ENCODE results near the gene PACS2. TPM values are rescaled to one million over a fixed set of nuclear protein-coding genes. Genes with fewer than 3 reads are reported as not detected.
A peak's percentile ranks its signal among the peaks of the same experiment; 100 is the strongest.

The PACS2 gene
- total and polyA plus RNA-seq, 2 of the 8 experiments (the other 6 are each of a cell fraction or from before 2014, with no cell fraction given) = 38.0 to 62.8 TPM

DNA sequence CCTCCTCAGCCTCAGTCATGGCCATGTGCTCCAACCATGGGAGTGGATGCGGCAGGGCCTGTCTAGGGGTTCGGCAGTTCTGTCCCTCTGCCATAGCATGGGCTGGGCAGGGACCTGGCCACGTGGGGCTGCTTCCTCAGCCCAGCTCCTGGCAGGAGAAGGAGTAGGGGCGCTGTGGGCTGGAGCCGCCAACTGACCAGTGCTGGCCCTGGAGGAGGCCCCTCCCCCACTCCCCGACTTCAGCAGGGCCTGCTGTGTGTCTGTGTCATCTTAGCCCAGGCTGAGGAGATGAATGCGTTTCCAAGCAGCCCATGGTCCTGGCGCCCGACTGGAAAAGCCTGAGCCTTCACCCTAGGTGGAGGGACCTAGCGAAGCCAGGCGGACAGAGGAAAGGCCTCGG, 2.7 kb upstream of the PACS2 start:
- no peak overlapping the region for H3K14ac ChIP-seq (ENCODE audit: insufficient read length)
- peak overlapping the region; percentile 48 for H3K18ac ChIP-seq (ENCODE audit: extremely low read depth, low read length)
- H3K79me1 ChIP-seq (ENCODE audit: low read depth, low read length) = peaks cover 8% of the 10 kb centered on the region
- peak overlapping the region; percentile 39; the same call in 1 of the 2 replicates for H2BK5ac ChIP-seq (ENCODE audit: low read depth, low read length)
- H3K4me1 ChIP-seq (replicated peaks in 1 of 4; ENCODE audit: control insufficient read depth in 3 of 4, insufficient read depth in 4 of 4, low read length in 3 of 4) = peaks cover 8 to 23% (median 14%) of the 10 kb centered on the region in 4 experiments
- peaks cover 0 to 4% (median 0%) of the 10 kb centered on the region in 4 experiments; a peak in 1 of 7 replicates for H3K27me3 ChIP-seq (replicated peaks in 1 of 4; ENCODE audit: control insufficient read depth in 3 of 4, extremely low read depth in 1 of 4, insufficient read depth in 3 of 4, low read length in 3 of 4)
- H4K20me1 ChIP-seq (replicated peaks in 1 of 2; ENCODE audit: control insufficient read depth in 1 of 2, insufficient read depth in 2 of 2, low read length in 2 of 2) = peaks cover 7 to 13% of the 10 kb centered on the region in 2 experiments
- no peak overlapping the region for H3K56ac ChIP-seq (replicated peaks; ENCODE audit: insufficient read length, low read depth, low read length)
- peaks cover 7% of the 10 kb centered on the region; the same call in 1 of the 2 replicates for H3K23me2 ChIP-seq (ENCODE audit: low read depth, low read length)
- TF ChIP-seq TAF1 (IDR thresholded peaks at IDR 0.05; ENCODE audit: low read depth, low read length) (no peak), MAX (IDR thresholded peaks at IDR 0.05) (0 out of 2 replicates have a peak, but pooled peaks have one; percentile 9), KDM1A (IDR thresholded peaks at IDR 0.05; ENCODE audit: borderline replicate concordance, low read length) (no peak), SP4 (IDR thresholded peaks at IDR 0.05; ENCODE audit: low read length) (no peak), NANOG (IDR thresholded peaks at IDR 0.05; ENCODE audit: insufficient read depth, low read depth, low read length, poor library complexity, severe bottlenecking) (no peak)
- TF ChIP-seq, protein P1, sequence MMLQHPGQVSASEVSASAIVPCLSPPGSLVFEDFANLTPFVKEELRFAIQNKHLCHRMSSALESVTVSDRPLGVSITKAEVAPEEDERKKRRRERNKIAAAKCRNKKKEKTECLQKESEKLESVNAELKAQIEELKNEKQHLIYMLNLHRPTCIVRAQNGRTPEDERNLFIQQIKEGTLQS (IDR thresholded peaks at IDR 0.05; ENCODE audit: insufficient read depth, low read depth, low read length) = no peak
- no peak overlapping the region for H3K4me3 ChIP-seq (ENCODE audit: extremely low read depth in 1 of 4, insufficient read depth in 2 of 4, low read depth in 3 of 4, low read length in 4 of 4)
- H3K4ac ChIP-seq (replicated peaks; ENCODE audit: insufficient read length, low read depth, low read length) = peak overlapping the region; percentile 78
- no peaks in the 10 kb centered on the region for H3K36me3 ChIP-seq (ENCODE audit: control insufficient read depth in 2 of 4, insufficient read depth in 4 of 4, low read length in 3 of 4)
- H3K9ac ChIP-seq (replicated peaks in 1 of 4; ENCODE audit: extremely low read depth in 1 of 4, low read depth in 3 of 4, low read length in 3 of 4) = no peak overlapping the region
- peak overlapping the region; percentile 46; the same call in 1 of the 2 replicates for H2AFZ ChIP-seq (ENCODE audit: low read length)
- H3K4me2 ChIP-seq (ENCODE audit: insufficient read depth in 1 of 2, low read depth in 2 of 2, low read length in 2 of 2) = peak overlapping the region; percentile 11 to 12; a peak in 2 of 4 replicates
- FAIRE-seq (no peak), DNase-seq (ENCODE audit: low read depth in 1 of 2, low spot score in 2 of 2) (peak in 1 of 2 experiments; percentile 48)
- H3K79me2 ChIP-seq (ENCODE audit: control insufficient read depth in 1 of 2, insufficient read depth in 2 of 2, low read length in 2 of 2) = peaks cover 7 to 13% of the 10 kb centered on the region in 2 experiments; a peak in 3 of 4 replicates
- 87% methylated on average over 12 of the region's 12 CpGs; no CpG with 5 or more reads in 1 of the 2 experiments for WGBS, 2 experiments (ENCODE audit: extremely low coverage in 1 of 2, insufficient coverage in 1 of 2, insufficient read length in 1 of 2, insufficient replicate concordance in 2 of 2, low coverage in 1 of 2, low lambda C conversion rate in 2 of 2, missing lambda C conversion rate in 1 of 2)
- H4K8ac ChIP-seq (ENCODE audit: extremely low read depth, insufficient read depth, low read length) = no peak overlapping the region
- no peak overlapping the region; the same call in 1 of the 2 replicates for H2AK5ac ChIP-seq (ENCODE audit: low read depth, low read length)
- POLR2A ChIA-PET (ENCODE audit: partially characterized antibody) = interaction anchor here (1.9 kb wide), 1 partner anchor 11 kb away, joined by 8 read pairs; the partner anchor contains the start of gene BRF1
- peak overlapping the region; percentile 87; the same call in 1 of the 2 replicates for H2BK12ac ChIP-seq (ENCODE audit: low read depth, low read length)
- H2BK20ac ChIP-seq (ENCODE audit: low read length) = no peak overlapping the region
- H2BK120ac ChIP-seq (replicated peaks; ENCODE audit: low read depth, low read length) = no peak overlapping the region
- H4K5ac ChIP-seq (ENCODE audit: insufficient read length, low read depth, low read length) = peak overlapping the region; percentile 22
- no peak overlapping the region for H2BK15ac ChIP-seq (ENCODE audit: low read length)
- peak overlapping the region; percentile 44 for H4K91ac ChIP-seq (replicated peaks; ENCODE audit: insufficient read length, low read length)
- no peaks in the 10 kb centered on the region for H3K9me3 ChIP-seq (ENCODE audit: insufficient read depth in 2 of 2, low read depth in 1 of 2, low read length in 1 of 2)
- no peak overlapping the region for H3K23ac ChIP-seq (ENCODE audit: insufficient read length)
- no peak overlapping the region for H3K27ac ChIP-seq (ENCODE audit: low read depth, low read length)
- CTCF ChIA-PET (ENCODE audit: partially characterized antibody) = interaction anchor here (0.9 to 1.5 kb wide), 7 partner anchors 9 to 123 kb away, joined by 3 to 9 read pairs (median 3); no protein-coding TSS in a partner anchor

Data from H1 (cell line).